Common myeloid progenitor, CD34-positive (primary cell): ENCODE measurements around the gene MALAT1.
"Not testable (repeated sequence)": the region's sequence is repeated elsewhere in the genome, so short reads cannot be mapped to it uniquely, and the experiment has no call there.

ENCODE experiments used
- CTCF ChIA-PET: fragments of 350-600 bp; sonication (Branson Sonifier 250); formaldehyde crosslinking; loops from one replicate; lab custom pipeline; 2021; ENCODE audit warnings: antibody characterized with exemption; lab: Charles Lee
- POLR2A ChIA-PET: fragments of 350-600 bp; sonication (Branson Sonifier 250); formaldehyde crosslinking; loops from one replicate; lab custom pipeline; 2021; ENCODE audit warnings: antibody characterized with exemption; lab: Charles Lee
- DNase-seq, 3 donors: peaks; one replicate each; pipeline versions ENCODE4 v3.0.0 to v3.0.0-alpha.2; 2013
- H3K27ac ChIP-seq, 2 experiments: 1 replicate in 1 of 2; 2 replicates in 1 of 2; pipeline ENCODE4 v1.7.0; 2013; ENCODE audit warnings: inconsistent platforms in 2 of 2, low read length in 2 of 2, mild to moderate bottlenecking in 2 of 2, low read depth in 1 of 2, moderate library complexity in 1 of 2; ENCODE audit not compliant: severe bottlenecking in 2 of 2, insufficient read depth in 1 of 2, poor library complexity in 1 of 2
- H3K27me3 ChIP-seq, 5 experiments: replicated peaks in 2 of 5; 1 replicate in 3 of 5; 2 replicates in 2 of 5; pipeline versions ENCODE4 v1.6.1 to v1.7.0; 2013; ENCODE audit warnings: low read length in 4 of 5, mild to moderate bottlenecking in 2 of 5, moderate library complexity in 2 of 5, inconsistent platforms in 1 of 5; ENCODE audit not compliant: insufficient read depth in 5 of 5, control insufficient read depth in 4 of 5
- H3K36me3 ChIP-seq, 4 experiments: 1 replicate in 2 of 4; 2 replicates in 2 of 4; pipeline versions ENCODE4 v1.6.1 to v1.7.0; 2013; ENCODE audit warnings: low read length in 3 of 4, control low read depth in 1 of 4, mild to moderate bottlenecking in 1 of 4; ENCODE audit not compliant: control insufficient read depth in 4 of 4, insufficient read depth in 4 of 4
- H3K4me1 ChIP-seq, 4 experiments: 1 replicate in 3 of 4; 2 replicates in 1 of 4; pipeline versions ENCODE4 v1.6.1 to v1.7.1; 2013; ENCODE audit warnings: low read length in 3 of 4, mild to moderate bottlenecking in 3 of 4, control low read depth in 1 of 4, inconsistent platforms in 1 of 4, moderate library complexity in 1 of 4; ENCODE audit not compliant: control insufficient read depth in 4 of 4, insufficient read depth in 4 of 4; ENCODE audit errors: control extremely low read depth in 1 of 4
- H3K4me3 ChIP-seq, 7 experiments: 1 replicate in 4 of 7; 2 replicates in 3 of 7; pipeline versions ENCODE4 v1.5.1 to v1.7.0; 2013; ENCODE audit warnings: mild to moderate bottlenecking in 7 of 7, low read length in 6 of 7, moderate library complexity in 6 of 7, inconsistent platforms in 2 of 7, low read depth in 2 of 7, control low read depth in 1 of 7; ENCODE audit not compliant: insufficient read depth in 4 of 7, control insufficient read depth in 1 of 7; ENCODE audit errors: extremely low read depth in 1 of 7
- H3K9me3 ChIP-seq, 5 experiments: 1 replicate in 4 of 5; 2 replicates in 1 of 5; pipeline versions ENCODE4 v1.6.1 to v1.7.1; 2013; ENCODE audit warnings: low read length in 4 of 5, mild to moderate bottlenecking in 2 of 5, inconsistent platforms in 1 of 5, low read depth in 1 of 5, moderate library complexity in 1 of 5; ENCODE audit not compliant: control insufficient read depth in 4 of 5, insufficient read depth in 2 of 5; ENCODE audit errors: control extremely low read depth in 1 of 5
- WGBS: methylation state at CpG from one replicate; pipeline ENCODE4 v1.1.5; 2013; ENCODE audit not compliant: insufficient coverage; 5-methylcytosine and 5-hydroxymethylcytosine counted together

MALAT1 gene

GRCh38 chr11:65471447-65471891, 27.4 kb upstream of the MALAT1 start:
- H3K36me3 ChIP-seq, result no peaks in the 10 kb centered on the region
- H3K9me3 ChIP-seq, result no peaks in the 10 kb centered on the region
- H3K27me3 ChIP-seq, result no peaks in the 10 kb centered on the region
- H3K4me3 ChIP-seq, result peak overlapping the region in 5 of 7 experiments; percentile 1 to 64 (median 35)
- ChIA-PET POLR2A (interaction anchor here (0.7 to 15.5 kb wide), 13 partner anchors 9 to 114 kb away, joined by 3 to 1072 read pairs (median 5); partner anchors contain the start of genes MALAT1 and NEAT1), CTCF (interaction anchor here (0.7 to 18.9 kb wide), 15 partner anchors 9 to 115 kb away, joined by 3 to 653 read pairs (median 5); partner anchors contain the start of gene MALAT1)
- H3K27ac ChIP-seq, result peak overlapping the region; percentile 93 to 96
- H3K4me1 ChIP-seq, result peaks cover 10 to 44% (median 36%) of the 10 kb centered on the region in 4 experiments
- peak; percentile 70 to 75 (median 72) for DNase-seq
- 41% methylated on average over 7 of the region's 8 CpGs for WGBS

DNA sequence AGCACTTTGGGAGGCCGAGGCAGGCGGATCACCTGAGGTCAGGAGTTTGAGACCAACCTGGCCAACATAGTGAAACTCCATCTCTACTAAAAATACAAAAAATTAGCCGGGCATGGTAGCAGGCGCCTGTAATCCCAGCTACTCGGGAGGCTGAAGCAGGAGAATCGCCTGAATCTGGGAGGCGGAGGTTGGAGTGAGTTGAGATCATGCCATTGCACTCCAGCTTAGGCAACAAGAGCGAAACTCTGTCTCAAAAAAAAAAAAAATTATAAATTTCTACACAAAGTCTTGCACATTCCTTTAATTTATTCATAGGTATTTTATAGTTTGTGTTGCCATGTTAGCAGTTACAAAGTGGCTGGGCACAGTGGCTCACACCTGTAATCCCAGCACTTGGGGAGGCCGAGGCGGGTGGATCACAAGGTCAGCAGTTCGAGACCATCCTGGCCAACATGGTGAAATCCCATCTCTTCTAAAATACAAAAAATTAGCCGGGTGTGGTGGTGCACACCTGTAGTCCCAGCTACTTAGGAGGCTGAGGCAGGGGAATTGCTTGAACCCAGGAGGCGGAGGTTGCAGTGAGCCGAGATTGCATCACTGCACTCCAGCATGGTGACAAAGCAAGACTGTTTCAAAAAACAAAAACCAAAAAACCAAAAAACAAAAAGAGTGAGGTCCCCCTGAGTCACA, 26.1 kb upstream of the MALAT1 start:
- H3K9me3 ChIP-seq, DNase-seq, H3K36me3 ChIP-seq, H3K27me3 ChIP-seq: not testable (repeated sequence)
- 90% methylated on average over 7 of the region's 14 CpGs for WGBS
- POLR2A ChIA-PET, result interaction anchor here (0.8 to 15.5 kb wide), 6 partner anchors 9 to 68 kb away, joined by 3 to 1072 read pairs (median 11); partner anchors contain the start of genes MALAT1 and NEAT1
- Histone ChIP-seq H3K27ac (peak overlapping the region; percentile 58 to 96), H3K4me1 (peaks cover 10 to 52% (median 44%) of the 10 kb centered on the region in 4 experiments), H3K4me3 (peak overlapping the region in 2 of 7 experiments; percentile 20 to 64)
- CTCF ChIA-PET, result interaction anchor here (0.9 to 18.9 kb wide), 11 partner anchors 9 to 95 kb away, joined by 3 to 653 read pairs (median 4); partner anchors contain the start of gene MALAT1

- 100% methylated on average over 2 of the region's 7 CpGs for WGBS
- no peak overlapping the region for H3K4me3 ChIP-seq
- DNase-seq, result no peak
- H3K9me3 ChIP-seq, result no peaks in the 10 kb centered on the region
- no peaks in the 10 kb centered on the region for H3K36me3 ChIP-seq
- peaks cover 10 to 58% (median 50%) of the 10 kb centered on the region in 4 experiments for H3K4me1 ChIP-seq
- peak overlapping the region; percentile 36 to 96 for H3K27ac ChIP-seq
- no peaks in the 10 kb centered on the region for H3K27me3 ChIP-seq
- ChIA-PET POLR2A (interaction anchor here (3.0 to 15.5 kb wide), 2 partner anchors 25 to 51 kb away, joined by 91 to 1072 read pairs; partner anchors contain the start of genes MALAT1 and NEAT1), CTCF (interaction anchor here (1.0 to 18.9 kb wide), 3 partner anchors 25 to 57 kb away, joined by 3 to 653 read pairs (median 15); partner anchors contain the start of gene MALAT1)
These were observed 25.5 kb upstream of the MALAT1 start for GRCh38 chr11:65473278-65473860.

GRCh38 chr11:65474864-65475263, 24.0 kb upstream of the MALAT1 start:
- Histone ChIP-seq H3K9me3 (no peaks in the 10 kb centered on the region), H3K36me3 (no peaks in the 10 kb centered on the region), H3K4me1 (peaks cover 10 to 67% (median 54%) of the 10 kb centered on the region in 4 experiments), H3K4me3 (no peak overlapping the region), H3K27ac (peak overlapping the region in 1 of 2 experiments; percentile 25), H3K27me3 (no peaks in the 10 kb centered on the region)
- no peak for DNase-seq
- POLR2A ChIA-PET, result interaction anchor here (15.5 kb wide), 1 partner anchor 23 kb away, joined by 1072 read pairs; the partner anchor contains the start of gene MALAT1
- 100% methylated on average over 1 of the region's 3 CpGs for WGBS
- CTCF ChIA-PET, result interaction anchor here (0.7 to 18.9 kb wide), 2 partner anchors 14 to 23 kb away, joined by 3 to 653 read pairs; partner anchors contain the start of gene MALAT1

- CTCF ChIA-PET, result interaction anchor here (1.1 to 18.9 kb wide), 7 partner anchors 12 to 99 kb away, joined by 3 to 653 read pairs (median 3); partner anchors contain the start of gene MALAT1
- Histone ChIP-seq H3K36me3 (no peaks in the 10 kb centered on the region), H3K27ac (peak overlapping the region; percentile 98), H3K4me1 (peaks cover 10 to 60% (median 51%) of the 10 kb centered on the region in 4 experiments), H3K27me3 (no peaks in the 10 kb centered on the region), H3K4me3 (peak overlapping the region; percentile 42 to 88 (median 83)), H3K9me3 (no peaks in the 10 kb centered on the region)
- POLR2A ChIA-PET, result interaction anchor here (0.7 to 15.5 kb wide), 5 partner anchors 21 to 99 kb away, joined by 3 to 1072 read pairs (median 4); partner anchors contain the start of genes MALAT1 and NEAT1
- 26% methylated on average over 9 of the region's 10 CpGs for WGBS
- no peak for DNase-seq
These were observed 22.2 kb upstream of the MALAT1 start for GRCh38 chr11:65476632-65477148.

DNA sequence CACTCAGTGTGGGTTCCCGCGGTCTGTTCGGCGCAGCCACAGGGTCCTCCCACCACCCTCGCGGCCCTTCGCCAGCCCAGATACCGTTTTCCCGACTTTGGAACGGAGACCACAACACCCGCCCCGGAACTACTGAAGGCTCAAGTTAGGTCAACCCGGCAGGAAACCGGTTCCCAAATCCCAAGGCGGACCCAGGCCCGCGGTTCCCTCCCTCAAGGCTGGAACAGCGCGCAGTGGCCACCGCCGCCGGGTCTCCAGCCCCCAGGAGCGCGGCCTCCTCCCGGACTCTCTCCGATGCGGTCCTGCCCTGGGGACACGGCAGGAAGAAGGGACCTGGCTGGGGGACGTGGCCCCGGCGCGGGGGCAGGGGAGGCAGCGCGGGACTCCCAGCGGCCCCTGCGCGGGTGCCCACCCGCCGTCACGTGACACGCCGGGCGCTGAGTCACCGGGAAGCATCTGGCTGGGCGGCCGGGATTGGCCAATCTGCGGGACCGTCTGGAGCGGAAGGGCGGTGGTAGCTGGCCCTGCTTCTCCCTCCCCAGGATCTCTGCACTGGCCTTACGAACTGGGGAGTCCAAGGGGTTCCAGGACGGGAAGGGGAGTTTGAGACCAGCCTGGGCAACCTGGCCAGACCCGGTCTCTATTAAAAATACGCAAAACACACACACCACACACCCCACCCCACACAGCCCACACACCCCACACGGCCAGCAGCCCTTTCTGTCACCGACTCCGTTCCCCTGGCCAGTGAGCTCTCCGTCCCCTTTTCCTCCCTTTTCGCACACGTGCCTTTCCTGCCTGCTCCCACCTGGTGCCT, 21.5 kb upstream of the MALAT1 start:
- H3K4me1 ChIP-seq, result peaks cover 9 to 55% (median 48%) of the 10 kb centered on the region in 4 experiments
- WGBS, result 0% methylated on average over 46 of the region's 60 CpGs
- CTCF ChIA-PET, result interaction anchor here (0.6 to 18.9 kb wide), 7 partner anchors 13 to 99 kb away, joined by 3 to 653 read pairs (median 3); partner anchors contain the start of gene MALAT1

More for the DNA sequence above, 21.5 kb upstream of the MALAT1 start:
- Histone ChIP-seq H3K4me3 (peak overlapping the region; percentile 42 to 88 (median 83)), H3K27me3 (no peaks in the 10 kb centered on the region), H3K27ac (peak overlapping the region; percentile 98), H3K9me3 (no peaks in the 10 kb centered on the region), H3K36me3 (no peaks in the 10 kb centered on the region)
- POLR2A ChIA-PET, result interaction anchor here (0.7 to 15.5 kb wide), 7 partner anchors 21 to 99 kb away, joined by 3 to 1072 read pairs (median 4); partner anchors contain the start of genes MALAT1 and NEAT1
- DNase-seq, result peak; percentile 91 to 97 (median 96)
